K562 (cell line): ENCODE measurements around the gene RHCG. TPM values are rescaled to one million over a fixed set of nuclear protein-coding genes. Genes with fewer than 3 reads are reported as not detected.
A peak's percentile ranks its signal among the peaks of the same experiment; 100 is the strongest.

Experiments
- HINFP ChIP-seq: fragments of 450-650 bp; conservative IDR thresholded peaks from 2 replicates; pipeline ENCODE4 v1.6.1; 2016; ENCODE audit warnings: missing genetic modification characterization, low read depth, mild to moderate bottlenecking, control low read depth, missing compliant biosample characterization
- HNRNPL ChIP-seq: fragments of 200-400 bp; formaldehyde crosslinking; IDR thresholded peaks from 2 replicates; pipeline ENCODE4 v1.6.1; 2017; ENCODE audit warnings: low read depth, mild to moderate bottlenecking, low read length
- MAFG ChIP-seq: fragments of 450-650 bp; conservative IDR thresholded peaks from 2 replicates; pipeline ENCODE4 v1.6.1; 2016; ENCODE audit warnings: missing genetic modification characterization, missing compliant biosample characterization
- MITF ChIP-seq: IDR thresholded peaks from 2 replicates; pipeline ENCODE4 v1.6.1; 2014; ENCODE audit warnings: antibody characterized with exemption
- NFIX ChIP-seq: fragments of 250-450 bp; sonication (Bioruptor Pico); IDR thresholded peaks from 2 replicates; pipeline ENCODE4 v1.4.0; 2020; ENCODE audit warnings: low read depth, mild to moderate bottlenecking, moderate library complexity
- PHB ChIP-seq: fragments of 250-450 bp; sonication (Bioruptor Pico); IDR thresholded peaks from 2 replicates; pipeline ENCODE4 v1.5.0; 2021
- STAG1 ChIP-seq: sonication (generic); formaldehyde crosslinking; IDR thresholded peaks from 2 replicates; pipeline ENCODE4 v1.5.0; 2020; ENCODE audit warnings: missing genetic modification reagents, borderline replicate concordance
- TOE1 ChIP-seq, 2 experiments: fragments of 450-650 bp in 1 of 2; sonication (generic) in 1 of 2; formaldehyde crosslinking in 1 of 2; IDR thresholded peaks; 2 replicates each; pipeline versions ENCODE4 v1.7.1 to v1.8.0; 2016 to 2022; ENCODE audit warnings: borderline replicate concordance in 2 of 2, mild to moderate bottlenecking in 2 of 2, antibody characterized with exemption in 1 of 2, inconsistent platforms in 1 of 2, low read depth in 1 of 2, missing genetic modification reagents in 1 of 2, moderate library complexity in 1 of 2
- TRIM28 ChIP-seq: fragments of 450-650 bp; IDR thresholded peaks from 2 replicates; pipeline ENCODE4 v1.6.1; 2017
- ZNF212 ChIP-seq: fragments of 450-650 bp; formaldehyde crosslinking; IDR thresholded peaks from 2 replicates; pipeline ENCODE4 v1.4.0; 2020; ENCODE audit warnings: mild to moderate bottlenecking
- polyA plus RNA-seq, 8 experiments: library from polyadenylated mRNA; depleted of rRNA in 4 of 8; stranded (reverse) in 5 of 8; unstranded in 3 of 8; fragments of >200 nt; fragmentation: Nextera tagmentation in 2 of 8; fragmentation: Illumina TruSeq in 1 of 8; extraction: Ambion mirVana in 2 of 8; extraction: Trizol in 1 of 8; gene quantifications; 2 replicates each; pipeline versions ENCODE4 v1.2.1 to v1.2.3, GENCODE V29; 2011 to 2014; ENCODE audit warnings: inconsistent platforms in 1 of 8, missing spikeins in 1 of 8
- total RNA-seq, 7 experiments: library from RNA; depleted of rRNA in 6 of 7; stranded (reverse); fragments of >200 nt in 6 of 7; fragmentation: Illumina TruSeq in 2 of 7; extraction: Trizol in 2 of 7; gene quantifications; 2 replicates each; pipeline versions ENCODE4 v1.2.1 to v1.2.3, GENCODE V29; 2011 to 2021; ENCODE audit warnings: low replicate concordance in 1 of 7
- TF ChIP-seq, protein P1 (sequence below): fragments of 450-650 bp; IDR thresholded peaks from 2 replicates; pipeline ENCODE4 v1.6.1; 2016; ENCODE audit warnings: low read depth

RHCG gene
- total and polyA plus RNA-seq, 9 of the 15 experiments (the other 6 are each of a cell fraction or from before 2014, with no cell fraction given): not detected

DNA sequence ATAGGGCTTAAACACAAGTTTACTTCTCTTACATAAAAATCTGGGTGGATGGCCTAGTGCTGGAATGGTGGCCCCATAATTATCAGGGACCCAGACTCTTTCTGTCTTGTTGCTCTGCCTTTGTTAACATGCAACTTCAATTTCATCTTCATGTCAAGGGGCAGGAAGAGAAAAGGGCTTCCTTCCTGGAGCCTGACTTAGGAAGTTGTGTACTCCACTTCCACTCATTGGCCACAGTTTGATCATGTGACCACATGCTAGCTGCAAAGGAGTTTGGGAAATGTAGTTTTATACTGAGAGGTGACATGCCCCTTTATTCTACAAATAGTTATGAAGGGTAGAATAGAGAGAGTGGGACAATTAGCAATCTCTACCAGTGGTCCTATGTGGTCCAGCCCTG, 39.3 kb downstream of the RHCG start (continued):
- TF ChIP-seq, protein P1, sequence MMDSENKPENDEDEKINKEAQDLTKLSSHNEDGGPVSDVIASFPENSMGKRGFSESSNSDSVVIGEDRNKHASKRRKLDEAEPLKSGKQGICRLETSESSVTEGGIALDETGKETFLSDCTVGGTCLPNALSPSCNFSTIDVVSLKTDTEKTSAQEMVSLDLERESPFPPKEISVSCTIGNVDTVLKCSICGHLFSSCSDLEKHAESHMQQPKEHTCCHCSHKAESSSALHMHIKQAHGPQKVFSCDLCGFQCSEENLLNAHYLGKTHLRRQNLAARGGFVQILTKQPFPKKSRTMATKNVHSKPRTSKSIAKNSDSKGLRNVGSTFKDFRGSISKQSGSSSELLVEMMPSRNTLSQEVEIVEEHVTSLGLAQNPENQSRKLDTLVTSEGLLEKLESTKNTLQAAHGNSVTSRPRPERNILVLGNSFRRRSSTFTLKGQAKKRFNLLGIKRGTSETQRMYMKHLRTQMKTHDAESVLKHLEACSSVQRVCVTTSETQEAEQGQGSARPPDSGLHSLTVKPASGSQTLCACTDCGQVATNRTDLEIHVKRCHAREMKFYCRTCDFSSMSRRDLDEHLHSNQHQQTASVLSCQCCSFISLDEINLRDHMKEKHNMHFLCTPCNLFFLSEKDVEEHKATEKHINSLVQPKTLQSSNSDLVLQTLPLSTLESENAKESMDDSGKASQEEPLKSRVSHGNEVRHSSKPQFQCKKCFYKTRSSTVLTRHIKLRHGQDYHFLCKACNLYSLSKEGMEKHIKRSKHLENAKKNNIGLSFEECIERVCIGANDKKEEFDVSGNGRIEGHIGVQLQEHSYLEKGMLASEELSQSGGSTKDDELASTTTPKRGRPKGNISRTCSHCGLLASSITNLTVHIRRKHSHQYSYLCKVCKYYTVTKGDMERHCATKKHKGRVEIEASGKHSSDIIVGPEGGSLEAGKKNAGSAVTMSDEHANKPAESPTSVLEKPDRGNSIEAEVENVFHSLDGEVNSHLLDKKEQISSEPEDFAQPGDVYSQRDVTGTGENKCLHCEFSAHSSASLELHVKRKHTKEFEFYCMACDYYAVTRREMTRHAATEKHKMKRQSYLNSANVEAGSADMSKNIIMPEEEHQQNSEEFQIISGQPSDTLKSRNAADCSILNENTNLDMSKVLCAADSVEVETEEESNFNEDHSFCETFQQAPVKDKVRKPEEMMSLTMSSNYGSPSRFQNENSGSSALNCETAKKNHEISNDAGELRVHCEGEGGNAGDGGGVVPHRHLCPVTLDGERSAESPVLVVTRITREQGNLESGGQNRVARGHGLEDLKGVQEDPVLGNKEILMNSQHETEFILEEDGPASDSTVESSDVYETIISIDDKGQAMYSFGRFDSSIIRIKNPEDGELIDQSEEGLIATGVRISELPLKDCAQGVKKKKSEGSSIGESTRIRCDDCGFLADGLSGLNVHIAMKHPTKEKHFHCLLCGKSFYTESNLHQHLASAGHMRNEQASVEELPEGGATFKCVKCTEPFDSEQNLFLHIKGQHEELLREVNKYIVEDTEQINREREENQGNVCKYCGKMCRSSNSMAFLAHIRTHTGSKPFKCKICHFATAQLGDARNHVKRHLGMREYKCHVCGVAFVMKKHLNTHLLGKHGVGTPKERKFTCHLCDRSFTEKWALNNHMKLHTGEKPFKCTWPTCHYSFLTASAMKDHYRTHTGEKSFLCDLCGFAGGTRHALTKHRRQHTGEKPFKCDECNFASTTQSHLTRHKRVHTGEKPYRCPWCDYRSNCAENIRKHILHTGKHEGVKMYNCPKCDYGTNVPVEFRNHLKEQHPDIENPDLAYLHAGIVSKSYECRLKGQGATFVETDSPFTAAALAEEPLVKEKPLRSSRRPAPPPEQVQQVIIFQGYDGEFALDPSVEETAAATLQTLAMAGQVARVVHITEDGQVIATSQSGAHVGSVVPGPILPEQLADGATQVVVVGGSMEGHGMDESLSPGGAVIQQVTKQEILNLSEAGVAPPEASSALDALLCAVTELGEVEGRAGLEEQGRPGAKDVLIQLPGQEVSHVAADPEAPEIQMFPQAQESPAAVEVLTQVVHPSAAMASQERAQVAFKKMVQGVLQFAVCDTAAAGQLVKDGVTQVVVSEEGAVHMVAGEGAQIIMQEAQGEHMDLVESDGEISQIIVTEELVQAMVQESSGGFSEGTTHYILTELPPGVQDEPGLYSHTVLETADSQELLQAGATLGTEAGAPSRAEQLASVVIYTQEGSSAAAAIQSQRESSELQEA: no peak
- no peak for TF ChIP-seq STAG1
- no peak for TF ChIP-seq HNRNPL
- no peak for TF ChIP-seq HINFP (tag)
- TF ChIP-seq NFIX (CRISPR knock-in tag): no peak
- peak; percentile 98 for TF ChIP-seq TOE1 (IDR thresholded peaks at IDR 0.05; ENCODE audit: borderline replicate concordance)
- TF ChIP-seq TOE1 (CRISPR knock-in tag; IDR thresholded peaks at IDR 0.05; ENCODE audit: borderline replicate concordance, low read depth): no peak
- TF ChIP-seq PHB (CRISPR knock-in tag): no peak
- TF ChIP-seq TRIM28: no peak
- no peak for TF ChIP-seq ZNF212 (CRISPR knock-in tag)
- TF ChIP-seq MITF: no peak
- TF ChIP-seq MAFG (tag): no peak
